ENCODE measurements around the gene OSTC. TPM values are rescaled to one million over a fixed set of nuclear protein-coding genes. Genes with fewer than 3 reads are reported as not detected.
A peak's percentile ranks its signal among the peaks of the same experiment; 100 is the strongest.

OSTC gene
- total and polyA plus RNA-seq, 2 of the 13 experiments (the other 11 are each of a cell fraction or from before 2014, with no cell fraction given): 208 to 380 TPM

DNA sequence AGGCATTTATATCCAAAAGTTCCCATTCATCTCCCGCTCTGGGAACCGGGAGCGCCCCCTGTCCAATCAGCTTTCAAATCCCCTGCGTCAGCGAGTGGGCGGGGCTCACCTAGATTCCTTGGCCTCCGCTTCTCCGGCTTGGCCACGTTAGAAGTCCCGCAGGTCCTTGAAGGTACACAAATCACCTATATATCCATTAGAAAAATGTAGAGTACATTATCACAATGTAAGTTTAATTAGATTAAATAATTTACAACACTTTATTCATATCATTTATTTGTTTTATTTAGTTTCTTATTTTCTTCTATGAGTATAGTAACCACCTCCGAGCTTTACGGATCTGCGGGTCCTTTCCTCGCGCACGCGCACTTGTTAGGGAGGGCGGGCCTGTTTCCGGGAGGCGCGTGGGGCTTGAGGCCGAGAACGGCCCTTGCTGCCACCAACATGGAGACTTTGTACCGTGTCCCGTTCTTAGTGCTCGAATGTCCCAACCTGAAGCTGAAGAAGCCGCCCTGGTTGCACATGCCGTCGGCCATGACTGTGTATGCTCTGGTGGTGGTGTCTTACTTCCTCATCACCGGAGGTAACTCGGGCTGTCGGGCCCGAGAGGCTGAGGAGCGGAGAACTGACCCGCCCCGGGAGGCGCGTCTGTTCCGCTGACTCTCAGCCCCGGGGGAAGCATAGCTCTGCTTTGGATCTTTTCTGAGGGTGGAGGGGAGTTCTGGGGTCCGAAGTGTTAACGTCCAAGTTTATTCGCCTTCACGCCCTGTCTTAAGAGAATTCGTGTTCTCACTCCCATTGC is at the start of gene OSTC (continued):
- TF ChIP-seq, protein P1, sequence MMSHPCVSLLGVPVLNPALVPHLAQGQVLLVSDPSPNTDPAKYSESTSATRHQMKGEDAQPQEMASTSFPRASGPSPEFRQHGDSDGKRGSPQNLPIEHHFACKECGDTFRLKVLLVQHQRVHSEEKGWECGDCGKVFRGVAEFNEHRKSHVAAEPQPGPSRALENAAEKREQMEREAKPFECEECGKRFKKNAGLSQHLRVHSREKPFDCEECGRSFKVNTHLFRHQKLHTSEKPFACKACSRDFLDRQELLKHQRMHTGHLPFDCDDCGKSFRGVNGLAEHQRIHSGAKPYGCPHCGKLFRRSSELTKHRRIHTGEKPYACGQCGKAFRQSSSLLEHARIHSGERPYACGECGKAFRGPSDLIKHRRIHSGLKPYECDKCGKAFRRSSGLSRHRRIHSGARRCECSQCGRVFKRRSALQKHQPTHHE (CRISPR knock-in tag; IDR thresholded peaks at IDR 0.05; ENCODE audit: borderline replicate concordance): peak; percentile 70; the same call in 1 of the 2 replicates
- TF ChIP-seq ZNF709 (CRISPR knock-in tag; IDR thresholded peaks at IDR 0.05): 0 out of 2 replicates have a peak, but pooled peaks have one; percentile 61
- TF ChIP-seq, protein P2, sequence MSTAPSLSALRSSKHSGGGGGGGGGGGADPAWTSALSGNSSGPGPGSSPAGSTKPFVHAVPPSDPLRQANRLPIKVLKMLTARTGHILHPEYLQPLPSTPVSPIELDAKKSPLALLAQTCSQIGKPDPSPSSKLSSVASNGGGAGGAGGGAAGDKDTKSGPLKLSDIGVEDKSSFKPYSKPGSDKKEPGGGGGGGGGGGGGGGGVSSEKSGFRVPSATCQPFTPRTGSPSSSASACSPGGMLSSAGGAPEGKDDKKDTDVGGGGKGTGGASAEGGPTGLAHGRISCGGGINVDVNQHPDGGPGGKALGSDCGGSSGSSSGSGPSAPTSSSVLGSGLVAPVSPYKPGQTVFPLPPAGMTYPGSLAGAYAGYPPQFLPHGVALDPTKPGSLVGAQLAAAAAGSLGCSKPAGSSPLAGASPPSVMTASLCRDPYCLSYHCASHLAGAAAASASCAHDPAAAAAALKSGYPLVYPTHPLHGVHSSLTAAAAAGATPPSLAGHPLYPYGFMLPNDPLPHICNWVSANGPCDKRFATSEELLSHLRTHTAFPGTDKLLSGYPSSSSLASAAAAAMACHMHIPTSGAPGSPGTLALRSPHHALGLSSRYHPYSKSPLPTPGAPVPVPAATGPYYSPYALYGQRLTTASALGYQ (CRISPR knock-in tag; IDR thresholded peaks at IDR 0.05): peak; percentile 67; the same call in 1 of the 2 replicates
- TF ChIP-seq, protein P3, sequence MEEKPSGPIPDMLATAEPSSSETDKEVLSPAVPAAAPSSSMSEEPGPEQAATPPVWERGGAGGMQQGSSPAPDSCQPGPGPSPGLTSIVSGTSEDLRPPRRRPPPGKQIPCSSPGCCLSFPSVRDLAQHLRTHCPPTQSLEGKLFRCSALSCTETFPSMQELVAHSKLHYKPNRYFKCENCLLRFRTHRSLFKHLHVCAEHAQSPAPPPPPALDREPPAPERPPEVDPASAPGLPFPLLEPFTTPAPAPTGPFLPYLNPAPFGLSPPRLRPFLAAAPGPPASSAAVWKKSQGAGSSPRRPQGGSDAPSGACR (CRISPR knock-in tag; IDR thresholded peaks at IDR 0.05): no peak
- no peak for TF ChIP-seq DNMT1 (CRISPR knock-in tag; IDR thresholded peaks at IDR 0.05)
- no peak for TF ChIP-seq ZNF207 (IDR thresholded peaks at IDR 0.05; ENCODE audit: borderline replicate concordance)
- TF ChIP-seq SCMH1 (CRISPR knock-in tag; IDR thresholded peaks at IDR 0.05; ENCODE audit: borderline replicate concordance): no peak
- TF ChIP-seq, protein P4, sequence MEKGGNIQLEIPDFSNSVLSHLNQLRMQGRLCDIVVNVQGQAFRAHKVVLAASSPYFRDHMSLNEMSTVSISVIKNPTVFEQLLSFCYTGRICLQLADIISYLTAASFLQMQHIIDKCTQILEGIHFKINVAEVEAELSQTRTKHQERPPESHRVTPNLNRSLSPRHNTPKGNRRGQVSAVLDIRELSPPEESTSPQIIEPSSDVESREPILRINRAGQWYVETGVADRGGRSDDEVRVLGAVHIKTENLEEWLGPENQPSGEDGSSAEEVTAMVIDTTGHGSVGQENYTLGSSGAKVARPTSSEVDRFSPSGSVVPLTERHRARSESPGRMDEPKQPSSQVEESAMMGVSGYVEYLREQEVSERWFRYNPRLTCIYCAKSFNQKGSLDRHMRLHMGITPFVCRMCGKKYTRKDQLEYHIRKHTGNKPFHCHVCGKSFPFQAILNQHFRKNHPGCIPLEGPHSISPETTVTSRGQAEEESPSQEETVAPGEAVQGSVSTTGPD (CRISPR knock-in tag; IDR thresholded peaks at IDR 0.05): no peak
- peak; percentile 68 for TF ChIP-seq CREM (IDR thresholded peaks at IDR 0.05)
- TF ChIP-seq CREM (CRISPR knock-in tag; IDR thresholded peaks at IDR 0.05): no peak
- TF ChIP-seq, protein P5, sequence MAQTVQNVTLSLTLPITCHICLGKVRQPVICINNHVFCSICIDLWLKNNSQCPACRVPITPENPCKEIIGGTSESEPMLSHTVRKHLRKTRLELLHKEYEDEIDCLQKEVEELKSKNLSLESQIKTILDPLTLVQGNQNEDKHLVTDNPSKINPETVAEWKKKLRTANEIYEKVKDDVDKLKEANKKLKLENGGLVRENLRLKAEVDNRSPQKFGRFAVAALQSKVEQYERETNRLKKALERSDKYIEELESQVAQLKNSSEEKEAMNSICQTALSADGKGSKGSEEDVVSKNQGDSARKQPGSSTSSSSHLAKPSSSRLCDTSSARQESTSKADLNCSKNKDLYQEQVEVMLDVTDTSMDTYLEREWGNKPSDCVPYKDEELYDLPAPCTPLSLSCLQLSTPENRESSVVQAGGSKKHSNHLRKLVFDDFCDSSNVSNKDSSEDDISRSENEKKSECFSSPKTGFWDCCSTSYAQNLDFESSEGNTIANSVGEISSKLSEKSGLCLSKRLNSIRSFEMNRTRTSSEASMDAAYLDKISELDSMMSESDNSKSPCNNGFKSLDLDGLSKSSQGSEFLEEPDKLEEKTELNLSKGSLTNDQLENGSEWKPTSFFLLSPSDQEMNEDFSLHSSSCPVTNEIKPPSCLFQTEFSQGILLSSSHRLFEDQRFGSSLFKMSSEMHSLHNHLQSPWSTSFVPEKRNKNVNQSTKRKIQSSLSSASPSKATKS (CRISPR knock-in tag; IDR thresholded peaks at IDR 0.05): no peak
- no peak for TF ChIP-seq ZNF75D (CRISPR knock-in tag; IDR thresholded peaks at IDR 0.05; ENCODE audit: borderline replicate concordance)
- peak; percentile 70; the same call in 1 of the 2 replicates for TF ChIP-seq ZIK1 (CRISPR knock-in tag; IDR thresholded peaks at IDR 0.05; ENCODE audit: borderline replicate concordance, low read depth)
- TF ChIP-seq, protein P6, sequence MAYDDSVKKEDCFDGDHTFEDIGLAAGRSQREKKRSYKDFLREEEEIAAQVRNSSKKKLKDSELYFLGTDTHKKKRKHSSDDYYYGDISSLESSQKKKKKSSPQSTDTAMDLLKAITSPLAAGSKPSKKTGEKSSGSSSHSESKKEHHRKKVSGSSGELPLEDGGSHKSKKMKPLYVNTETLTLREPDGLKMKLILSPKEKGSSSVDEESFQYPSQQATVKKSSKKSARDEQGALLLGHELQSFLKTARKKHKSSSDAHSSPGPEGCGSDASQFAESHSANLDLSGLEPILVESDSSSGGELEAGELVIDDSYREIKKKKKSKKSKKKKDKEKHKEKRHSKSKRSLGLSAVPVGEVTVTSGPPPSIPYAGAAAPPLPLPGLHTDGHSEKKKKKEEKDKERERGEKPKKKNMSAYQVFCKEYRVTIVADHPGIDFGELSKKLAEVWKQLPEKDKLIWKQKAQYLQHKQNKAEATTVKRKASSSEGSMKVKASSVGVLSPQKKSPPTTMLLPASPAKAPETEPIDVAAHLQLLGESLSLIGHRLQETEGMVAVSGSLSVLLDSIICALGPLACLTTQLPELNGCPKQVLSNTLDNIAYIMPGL (CRISPR knock-in tag; IDR thresholded peaks at IDR 0.05; ENCODE audit: borderline replicate concordance in 1 of 2, low read depth in 1 of 2): peak; percentile 53 to 71; a peak in 2 of 4 replicates
- TF ChIP-seq SRY (CRISPR knock-in tag; IDR thresholded peaks at IDR 0.05): no peak
- TF ChIP-seq, protein P7, sequence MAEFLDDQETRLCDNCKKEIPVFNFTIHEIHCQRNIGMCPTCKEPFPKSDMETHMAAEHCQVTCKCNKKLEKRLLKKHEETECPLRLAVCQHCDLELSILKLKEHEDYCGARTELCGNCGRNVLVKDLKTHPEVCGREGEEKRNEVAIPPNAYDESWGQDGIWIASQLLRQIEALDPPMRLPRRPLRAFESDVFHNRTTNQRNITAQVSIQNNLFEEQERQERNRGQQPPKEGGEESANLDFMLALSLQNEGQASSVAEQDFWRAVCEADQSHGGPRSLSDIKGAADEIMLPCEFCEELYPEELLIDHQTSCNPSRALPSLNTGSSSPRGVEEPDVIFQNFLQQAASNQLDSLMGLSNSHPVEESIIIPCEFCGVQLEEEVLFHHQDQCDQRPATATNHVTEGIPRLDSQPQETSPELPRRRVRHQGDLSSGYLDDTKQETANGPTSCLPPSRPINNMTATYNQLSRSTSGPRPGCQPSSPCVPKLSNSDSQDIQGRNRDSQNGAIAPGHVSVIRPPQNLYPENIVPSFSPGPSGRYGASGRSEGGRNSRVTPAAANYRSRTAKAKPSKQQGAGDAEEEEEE (CRISPR knock-in tag; IDR thresholded peaks at IDR 0.05; ENCODE audit: borderline replicate concordance): no peak

Measured in HepG2 (cell line).